ENCODE data around the gene RAMACL.

- TF ChIP-seq CTCF (IDR thresholded peaks at IDR 0.05; ENCODE audit: poor library complexity, severe bottlenecking) = no peak
- no peak for TF ChIP-seq POLR2AphosphoS5 (IDR thresholded peaks at IDR 0.05)
- no peak for TF ChIP-seq EP300 (conservative IDR thresholded peaks at IDR 0.05; ENCODE audit: poor library complexity, severe bottlenecking)
- no peak for TF ChIP-seq RAD21 (conservative IDR thresholded peaks at IDR 0.05)
- TF ChIP-seq TAF1 (IDR thresholded peaks at IDR 0.05; ENCODE audit: low read depth) = no peak
- TF ChIP-seq SMC3 (conservative IDR thresholded peaks at IDR 0.05; ENCODE audit: poor library complexity) = no peak
- no peak for TF ChIP-seq REST (IDR thresholded peaks at IDR 0.05; ENCODE audit: borderline replicate concordance)
- TF ChIP-seq EZH2 (IDR thresholded peaks at IDR 0.05; ENCODE audit: borderline replicate concordance, insufficient read depth, low read length, poor library complexity, severe bottlenecking) = no peak
Measured at GRCh38 chr6:166586424-166587156, at the start of gene RAMACL.
